Heart right ventricle (tissue), 16 donors: ENCODE measurements around the gene MYH9. TPM values are rescaled to one million over a fixed set of nuclear protein-coding genes. Genes with fewer than 3 reads are reported as not detected.
"Not testable (repeated sequence)": the region's sequence is repeated elsewhere in the genome, so short reads cannot be mapped to it uniquely, and the experiment has no call there.

Experiments used
- ATAC-seq, 8 donors: fragments of 200-7000 bp; cut with Tn5 transposase; one replicate each; pipeline ENCODE4 v1.9.1; 2020; ENCODE audit warnings: mild to moderate bottlenecking in 8 of 8, moderate library complexity in 8 of 8, moderate number of reproducible peaks in 1 of 8
- DNase-seq, 2 donors: peaks; one replicate each; pipeline ENCODE4 v3.0.0-alpha.2; 2020
- H3K27ac ChIP-seq, 10 donors: fragments of 200-600 bp; sonication (generic) in 2 of 10; one replicate each; pipeline versions ENCODE4 v1.5.0 to v1.8.0; 2020 to 2022; ENCODE audit warnings: mild to moderate bottlenecking in 3 of 10
- H3K27me3 ChIP-seq, 7 donors: fragments of 200-600 bp; one replicate each; pipeline ENCODE4 v1.8.0; 2021 to 2022; ENCODE audit warnings: mild to moderate bottlenecking in 2 of 7
- H3K36me3 ChIP-seq, 9 donors: fragments of 200-600 bp; sonication (generic) in 1 of 9; one replicate each; pipeline versions ENCODE4 v1.5.0 to v1.8.0; 2020 to 2022; ENCODE audit warnings: mild to moderate bottlenecking in 2 of 9
- H3K4me1 ChIP-seq, 9 donors: fragments of 200-600 bp; sonication (generic) in 1 of 9; one replicate each; pipeline versions ENCODE4 v1.5.0 to v1.8.0; 2020 to 2022; ENCODE audit warnings: mild to moderate bottlenecking in 4 of 9
- H3K4me3 ChIP-seq, 10 donors: fragments of 200-600 bp; sonication (generic) in 2 of 10; one replicate each; pipeline versions ENCODE4 v1.5.0 to v1.8.0; 2020 to 2022; ENCODE audit warnings: mild to moderate bottlenecking in 7 of 10, moderate library complexity in 2 of 10
- H3K9me3 ChIP-seq, 11 donors: fragments of 200-600 bp in 10 of 11; sonication (generic) in 2 of 11; one replicate each; pipeline versions ENCODE4 v1.5.0 to v1.8.0; 2013 to 2022; ENCODE audit warnings: mild to moderate bottlenecking in 2 of 11, control low read depth in 1 of 11, moderate library complexity in 1 of 11
- CTCF ChIP-seq, 9 donors: fragments of 200-600 bp; sonication (generic) in 2 of 9; IDR thresholded peaks; one replicate each; pipeline versions ENCODE4 v1.5.0 to v1.8.0; 2021 to 2022; ENCODE audit warnings: antibody characterized with exemption in 9 of 9, mild to moderate bottlenecking in 5 of 9, moderate library complexity in 1 of 9
- WGBS, 2 donors: extraction: QIAGEN DNeasy Blood & Tissue Kit; methylation state at CpG; one replicate each; pipeline ENCODE4 v1.1.7; 2013; ENCODE audit warnings: inconsistent platforms in 1 of 2; 5-methylcytosine and 5-hydroxymethylcytosine counted together
- intact Hi-C, 10 donors: fragments of 100-400 bp; cut with DNase I; formaldehyde crosslinking; loops; one replicate each; pipeline versions ENCODE4 v1.11.1 to v1.14.2; 2022
- polyA plus RNA-seq, 2 donors: library from polyadenylated mRNA; stranded (reverse); fragments of 200-250 nt; gene quantifications; one replicate each; pipeline ENCODE4 v1.2.3, GENCODE V29; 2013
- total RNA-seq, 10 donors: library from RNA; stranded (reverse); fragmentation: NEBNext Ultra II Directional in 3 of 10; extraction: Animal tissue kit (Norgen Biotek cat#: 25700) in 3 of 10; gene quantifications; one replicate each; pipeline versions ENCODE4 v1.2.1 to v1.2.4, GENCODE V29; 2021 to 2023
- donor health status: Arrhythmogenic right ventricular cardiomyopathy.
- donor health status: ischemic (EF 13 %, LVEDD 7.1; RV severe dilation, severe dysfunction).
- donor health status: healthy with polysubstance abuse.
- donor health status: DM: no; HTN: yes; CAD: no.
- donor health status: DM: no; HTN: no; CAD: no.
- donor health status: ischemic (EF 25% LVEDD 6.9; RV normal size, moderate dysfunction).
- donor health status: ischemic (EF 25% LVEDD 5.7; RV mildly dilated, moderate dysfunction).
- donor health status: healthy.
- donor health status: DM: yes; HTN: yes; CAD: no.
- donor health status: Ischemic cardiomyopathy.
- donor health status: ischemic (EF 35%, LVEDD 5.7; RV mildly dilated, moderate dysfunction).
- donor health status: nonischemic (EF 11% LVEDD 7.7; RV severe dilation, severe dysfunction).
- donor health status: DM: yes; HTN: yes; CAD: no.
- donor health status: PGD.
- donor health status: ischemic (EF 29% LVEDD 5.4; RV normal size, mild dysfunction).
- donor health status: nonischemic (EF 23%, LVEDD 6.1; RV moderate dilation, normal function).

MYH9 gene
- total and polyA plus RNA-seq, 12 donors: 132 to 345 (median 189) TPM

DNA sequence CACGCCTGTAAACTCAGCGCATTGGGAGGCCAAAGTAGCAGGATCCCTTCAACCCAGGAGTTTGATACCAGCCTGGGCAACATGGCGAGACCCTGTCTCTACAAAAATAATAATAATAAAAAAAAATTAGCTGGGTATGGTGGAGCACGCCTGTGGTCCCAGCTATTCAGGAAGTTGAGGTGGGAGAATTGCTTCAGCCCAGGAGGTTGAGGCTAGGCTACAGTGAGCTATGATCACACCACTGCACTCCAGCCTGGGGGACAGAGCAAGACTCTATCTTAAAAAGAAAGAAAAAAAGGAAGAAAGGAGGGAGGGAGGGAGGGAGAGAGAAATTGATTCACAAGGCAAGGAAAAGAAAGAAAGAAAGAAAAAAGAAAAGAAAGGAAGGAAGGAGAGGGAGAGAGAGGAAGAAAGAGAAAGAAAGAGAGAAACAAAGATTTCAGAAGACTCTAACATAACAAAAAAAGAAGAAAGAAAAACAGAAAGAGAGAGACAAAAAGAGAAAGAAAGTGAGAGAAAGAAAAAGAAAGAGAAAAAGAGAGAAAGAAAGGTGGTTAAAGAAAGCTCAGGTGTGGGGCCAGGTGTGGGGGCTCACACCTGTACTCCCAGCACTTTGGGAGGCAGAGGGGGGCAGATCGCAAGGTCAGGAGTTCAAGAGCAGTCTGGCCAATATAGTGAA is 37.3 kb upstream of the MYH9 start:
- peaks cover 0 to 62% (median 24%) of the 10 kb centered on the region in 9 donors for H3K4me1 ChIP-seq
- no peak overlapping the region for H3K4me3 ChIP-seq
- H3K9me3 ChIP-seq: no peaks in the 10 kb centered on the region
- peak overlapping the region in 7 of 10 donors; percentile 10 to 79 (median 65) for H3K27ac ChIP-seq
- no peak for TF ChIP-seq CTCF (IDR thresholded peaks at IDR 0.05)
- no peaks in the 10 kb centered on the region for H3K36me3 ChIP-seq
- no peaks in the 10 kb centered on the region for H3K27me3 ChIP-seq
- WGBS, 2 donors: 94 to 97% methylated on average over 5 of the region's 5 CpGs
- ATAC-seq (no peak), DNase-seq (no peak)
- intact Hi-C loops: no loop called here

DNA sequence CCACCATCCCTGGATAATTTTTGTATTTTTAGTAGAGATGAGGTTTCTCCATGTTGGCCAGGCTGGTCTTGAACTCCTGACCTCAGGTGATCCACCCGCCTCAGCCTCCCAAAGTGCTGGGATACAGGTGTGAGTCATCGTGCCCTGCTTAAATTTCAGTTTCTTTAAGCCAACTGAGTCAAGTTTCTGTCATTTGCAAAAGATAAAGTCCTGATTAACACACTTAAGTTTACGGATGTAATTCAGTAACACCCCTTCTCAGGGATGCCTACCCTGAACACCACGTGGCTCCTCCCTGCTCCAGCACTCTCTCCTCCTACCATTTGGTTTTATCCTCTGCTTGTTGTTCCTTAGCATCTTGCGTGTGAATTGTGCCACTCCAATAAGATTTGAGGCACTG is 36.7 kb upstream of the MYH9 start:
- H3K27me3 ChIP-seq, H3K4me3 ChIP-seq, H3K36me3 ChIP-seq, ATAC-seq, H3K9me3 ChIP-seq, intact Hi-C loops, DNase-seq: not testable (repeated sequence)
- Histone ChIP-seq H3K4me1 (peaks cover 5 to 68% (median 29%) of the 10 kb centered on the region in 9 donors), H3K27ac (peak overlapping the region in 1 of 10 donors; percentile 79)
- 89 to 90% methylated on average over 5 of the region's 5 CpGs for WGBS, 2 donors

DNA sequence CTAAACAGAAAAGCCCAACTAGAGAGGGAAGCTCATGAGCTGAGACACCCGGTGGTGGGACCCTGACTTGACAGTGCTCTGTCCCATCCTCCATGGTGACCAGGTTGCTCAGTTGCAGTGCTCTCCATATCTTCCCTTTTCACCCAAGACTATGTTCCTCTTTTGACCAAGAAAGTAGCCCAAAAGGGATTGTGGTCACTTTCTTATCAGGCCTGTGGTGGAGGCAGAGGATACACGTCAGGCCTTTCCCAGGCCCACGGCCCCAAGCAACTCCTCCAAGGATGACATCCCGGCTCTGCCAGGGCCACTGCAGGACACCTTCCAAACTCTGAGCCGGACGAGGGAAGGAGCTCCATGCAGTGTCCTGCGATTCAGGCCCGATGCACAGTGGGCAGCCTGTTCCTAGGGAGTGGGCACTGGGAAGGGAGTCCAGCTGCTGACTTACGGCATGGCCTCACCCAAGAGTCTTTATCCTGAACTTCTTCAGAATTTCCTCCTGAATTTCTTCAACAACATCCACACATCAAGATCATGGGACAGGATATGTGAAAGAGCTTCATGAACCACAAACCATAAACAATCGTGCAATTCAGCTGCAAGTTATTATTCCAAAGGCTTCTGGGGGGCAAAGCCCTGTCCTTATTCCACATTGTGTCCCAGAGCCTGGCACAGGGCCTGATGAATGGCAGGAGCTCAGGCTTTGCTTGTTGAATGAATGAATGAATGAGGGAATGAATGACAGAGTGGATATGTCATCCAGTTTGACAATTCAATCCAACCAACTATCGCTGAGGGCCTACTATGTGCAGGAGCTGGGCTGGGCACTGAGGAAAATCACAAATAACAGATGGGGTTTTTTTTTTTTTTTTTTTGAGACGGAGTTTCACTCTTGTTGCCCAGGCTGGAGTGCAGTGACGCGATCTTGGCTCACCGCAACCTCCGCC is 36.0 kb upstream of the MYH9 start:
- no peak for TF ChIP-seq CTCF (IDR thresholded peaks at IDR 0.05)
- no peaks in the 10 kb centered on the region for H3K9me3 ChIP-seq
- H3K4me1 ChIP-seq: peaks cover 7 to 76% (median 37%) of the 10 kb centered on the region in 9 donors
- no peaks in the 10 kb centered on the region for H3K27me3 ChIP-seq
- H3K4me3 ChIP-seq: no peak overlapping the region
- DNase-seq: no peak
- H3K27ac ChIP-seq: peak overlapping the region in 3 of 10 donors; percentile 36 to 79 (median 48)
- no peak for ATAC-seq
- H3K36me3 ChIP-seq: no peaks in the 10 kb centered on the region
- intact Hi-C loops: no loop called here
- 85 to 90% methylated on average over 13 to 16 of the region's 16 CpGs for WGBS, 2 donors

- TF ChIP-seq CTCF (IDR thresholded peaks at IDR 0.05): no peak
- Histone ChIP-seq H3K9me3 (no peaks in the 10 kb centered on the region), H3K4me3 (no peak overlapping the region), H3K27ac (peak overlapping the region in 2 of 10 donors; percentile 21 to 79), H3K36me3 (no peaks in the 10 kb centered on the region), H3K4me1 (peaks cover 7 to 75% (median 38%) of the 10 kb centered on the region in 9 donors), H3K27me3 (no peaks in the 10 kb centered on the region)
- WGBS, 2 donors: 84 to 86% methylated on average over 14 of the region's 14 CpGs
- intact Hi-C loops: no loop called here
- ATAC-seq (no peak), DNase-seq (no peak)
Observed at GRCh38 chr22:36422287-36423014, 34.7 kb upstream of the MYH9 start.
